Dermis microvascular lymphatic vessel endothelial cell (primary cell): ENCODE results near the gene CREBRF. TPM values are rescaled to one million over a fixed set of nuclear protein-coding genes. Genes with fewer than 3 reads are reported as not detected.
"Not testable (repeated sequence)": the region's sequence is repeated elsewhere in the genome, so short reads cannot be mapped to it uniquely, and the experiment has no call there.

Source experiments
- DNase-seq, 2 donors: peaks; one replicate each; pipeline versions ENCODE4 v3.0.0 to v3.0.0-alpha.2; 2010; ENCODE audit warnings: low read depth in 2 of 2
- total RNA-seq: library from RNA; depleted of rRNA; stranded (reverse); fragments of >200 nt; gene quantifications from 2 replicates; pipeline ENCODE4 v1.2.1, GENCODE V29; 2014

The CREBRF gene
- total RNA-seq, 1 donor from 2014 or later = 16.3 TPM

- DNase-seq = no peak
Observed at GRCh38 chr5:173078878-173079277, 22.7 kb downstream of the CREBRF start.

GRCh38 chr5:173089581-173089980, 33.4 kb downstream of the CREBRF start:
- no peak for DNase-seq

DNA sequence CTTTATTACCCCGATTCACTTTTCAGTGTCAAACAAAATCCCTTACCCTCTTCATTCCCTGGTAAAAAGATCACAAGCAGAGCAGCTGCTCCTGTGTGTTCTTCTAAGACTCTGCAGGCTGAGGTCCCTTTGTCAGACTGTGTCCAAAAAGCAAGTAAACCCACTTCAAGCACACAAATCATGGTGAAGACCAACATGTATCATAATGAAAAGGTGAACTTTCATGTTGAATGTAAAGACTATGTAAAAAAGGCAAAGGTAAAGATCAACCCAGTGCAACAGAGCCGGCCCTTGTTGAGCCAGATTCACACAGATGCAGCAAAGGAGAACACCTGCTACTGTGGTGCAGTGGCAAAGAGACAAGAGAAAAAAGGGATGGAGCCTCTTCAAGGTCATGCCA, 34.5 kb downstream of the CREBRF start:
- DNase-seq = no peak

GRCh38 chr5:173091981-173092380, 35.8 kb downstream of the CREBRF start:
- no peak for DNase-seq

DNA sequence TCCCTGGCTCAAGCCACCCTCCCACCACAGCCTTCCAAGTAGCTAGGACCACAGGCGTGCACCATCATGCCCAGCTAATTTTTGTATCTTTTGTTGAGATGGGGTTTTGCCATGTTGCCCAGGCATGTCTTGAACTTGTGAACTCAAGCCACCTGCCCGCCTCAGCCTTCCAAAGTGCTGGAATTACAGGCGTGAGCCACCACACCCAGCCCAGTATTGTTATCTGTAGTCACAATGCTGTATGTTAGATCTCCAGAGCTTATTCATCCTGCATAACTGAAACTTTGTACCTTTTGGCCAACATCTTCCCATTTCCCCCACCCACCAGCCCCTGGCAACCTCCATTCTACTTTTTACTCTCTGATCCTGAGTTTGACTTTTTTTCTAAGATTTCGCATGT, 37.5 kb downstream of the CREBRF start:
- DNase-seq = no peak

DNA sequence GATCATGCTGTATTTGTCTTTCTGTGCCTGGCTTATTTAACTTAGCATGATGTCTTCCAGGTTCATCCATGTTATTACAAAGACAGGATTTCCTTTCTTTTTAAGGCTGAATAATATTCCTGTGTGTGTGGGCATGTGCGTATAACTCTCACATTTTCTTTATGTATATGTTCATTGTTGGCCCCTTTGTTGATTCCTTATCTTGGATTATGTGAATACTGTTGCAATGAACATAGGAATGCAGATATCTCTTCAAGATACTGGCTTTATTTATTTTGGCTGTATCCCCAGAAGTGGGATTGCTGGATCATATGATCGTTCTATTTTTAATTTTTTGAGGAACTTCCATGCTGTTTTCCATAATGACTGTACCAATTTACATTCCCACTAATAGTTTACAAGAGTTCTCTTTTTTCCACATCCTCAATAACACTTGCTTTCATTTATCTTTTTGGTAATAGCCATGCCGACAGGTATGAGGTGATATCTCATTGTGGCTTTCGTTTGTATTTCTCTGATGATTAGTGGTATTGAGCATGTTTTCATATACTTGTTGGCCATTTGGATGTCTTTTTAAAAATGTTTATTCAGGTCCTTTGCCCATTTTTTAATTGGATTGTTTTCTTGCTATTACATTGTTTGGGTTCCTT, 38.0 kb downstream of the CREBRF start:
- DNase-seq = peak; percentile 12 to 90

- DNase-seq = no peak
Observed at GRCh38 chr5:173098787-173099186, 42.6 kb downstream of the CREBRF start.

DNA sequence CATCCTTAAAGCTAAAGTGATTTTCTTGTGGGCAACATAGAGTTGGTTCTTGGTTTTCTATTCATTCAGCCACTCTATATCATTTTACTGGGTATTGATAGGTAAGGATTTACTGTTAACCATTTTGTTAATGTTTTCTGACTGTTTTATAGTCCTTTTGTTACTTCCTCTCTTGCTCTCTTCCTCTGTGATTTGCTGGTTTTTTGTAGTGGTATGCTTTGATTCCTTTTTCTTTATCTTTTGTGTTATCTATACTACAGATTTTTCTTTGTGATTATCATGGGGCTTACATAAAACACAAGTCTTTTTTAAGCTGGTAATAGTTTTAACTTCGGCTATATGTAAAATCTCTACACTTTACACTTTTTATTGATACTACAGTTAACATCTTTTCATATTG, 43.3 kb downstream of the CREBRF start:
- no peak for DNase-seq

DNA sequence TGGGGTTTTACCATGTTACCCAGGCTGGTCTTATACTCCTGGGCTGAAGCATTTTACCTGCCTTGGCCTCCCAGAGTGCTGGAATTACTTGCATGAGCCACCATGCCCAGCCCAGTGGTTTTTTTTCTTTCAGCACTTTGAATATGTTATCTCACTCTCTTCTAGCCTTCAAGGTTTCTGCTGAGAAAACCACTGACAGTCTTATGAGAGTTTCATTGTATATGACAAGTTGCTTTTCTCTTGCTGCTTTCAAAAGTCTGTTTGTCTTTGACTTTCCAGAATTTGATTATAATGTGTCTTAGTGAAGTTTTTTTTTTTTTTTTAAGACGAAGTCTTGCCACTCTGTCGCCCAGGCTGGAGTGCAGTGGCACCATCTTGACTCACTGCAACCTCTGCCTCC, 45.1 kb downstream of the CREBRF start:
- DNase-seq = no peak

GRCh38 chr5:173103411-173103810, 47.3 kb downstream of the CREBRF start:
- no peak for DNase-seq

GRCh38 chr5:173108914-173109313, 52.8 kb downstream of the CREBRF start:
- peak in 1 of 2 donors; percentile 68 for DNase-seq

GRCh38 chr5:173114536-173114935, 58.4 kb downstream of the CREBRF start:
- peak; percentile 54 to 88 for DNase-seq

DNA sequence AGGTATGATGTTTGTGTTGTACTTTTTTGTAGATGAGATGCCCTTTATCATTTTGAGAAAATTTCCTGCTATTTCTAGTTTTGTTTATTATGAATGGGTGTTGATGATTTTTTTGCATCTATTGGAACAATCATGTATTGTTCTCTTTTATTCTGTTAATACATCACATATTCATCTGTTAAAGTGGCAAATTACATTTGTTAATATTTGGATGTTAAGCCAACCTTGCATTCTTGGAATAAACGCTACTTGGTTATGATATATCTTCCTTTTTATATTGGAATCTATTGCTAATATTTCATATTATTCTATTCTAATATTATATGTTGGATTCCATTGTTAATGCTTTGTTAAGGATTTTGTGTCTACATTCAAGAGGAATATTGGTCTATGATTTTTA, 63.6 kb downstream of the CREBRF start:
- DNase-seq = no peak

- no peak for DNase-seq
Observed at GRCh38 chr5:173123416-173123815, 67.3 kb downstream of the CREBRF start.

- DNase-seq = not testable (repeated sequence)
Observed at GRCh38 chr5:173132166-173132565, 76.0 kb downstream of the CREBRF start.

GRCh38 chr5:173138707-173139106, 82.6 kb downstream of the CREBRF start:
- no peak for DNase-seq

- DNase-seq = no peak
Observed at GRCh38 chr5:173139631-173140030, 83.5 kb downstream of the CREBRF start.

GRCh38 chr5:173140769-173141168, 84.6 kb downstream of the CREBRF start:
- DNase-seq = no peak

GRCh38 chr5:173143567-173143966, 87.4 kb downstream of the CREBRF start:
- no peak for DNase-seq

- DNase-seq = peak; percentile 90 to 96
Observed at GRCh38 chr5:173144200-173145176, 88.3 kb downstream of the CREBRF start, which contains the start of gene BNIP1. Gene BNIP1, plus strand, starts transcription at chr5:173144531. Its CDS starts 15 bp downstream, at chr5:173144546.

DNA sequence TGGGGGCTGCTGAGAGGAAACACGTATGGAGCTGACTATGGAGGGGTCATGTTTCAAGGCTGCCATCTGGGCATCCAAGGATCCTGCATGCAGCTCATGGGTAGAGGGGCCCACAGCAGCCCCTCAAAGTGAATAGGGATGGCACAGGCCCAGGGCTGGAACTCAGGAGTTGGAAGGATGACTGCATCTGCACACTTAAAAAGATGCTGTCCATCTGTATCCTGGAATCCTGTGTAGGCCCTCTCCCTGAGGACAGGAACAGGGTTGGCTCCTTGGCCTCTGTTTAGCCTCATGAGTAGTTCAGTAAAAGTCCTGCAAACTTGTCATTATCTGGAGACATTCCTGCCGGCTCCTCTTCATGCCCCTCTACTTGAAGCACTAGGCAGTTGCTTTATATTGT, 92.2 kb downstream of the CREBRF start:
- no peak for DNase-seq

GRCh38 chr5:173152547-173152946, 96.4 kb downstream of the CREBRF start:
- no peak for DNase-seq

- no peak for DNase-seq
Observed at GRCh38 chr5:173153842-173154241, 97.7 kb downstream of the CREBRF start.
